Panc1 (cell line): ENCODE measurements around the gene GOLGB1. TPM values are rescaled to one million over a fixed set of nuclear protein-coding genes. Genes with fewer than 3 reads are reported as not detected.

ENCODE experiments used
- ATAC-seq: fragments of 200-7000 bp; cut with Tn5 transposase; 2 replicates; pipeline ENCODE4 v1.9.1; 2020; ENCODE audit warnings: mild to moderate bottlenecking, moderate library complexity
- BruUV-seq: library from RNA; stranded (reverse); fragments of 400-500 nt; replicated peaks from 2 replicates; lab custom pipeline; 2021; lab: Mats Ljungman, UMichigan
- CTCF ChIA-PET: fragments of 300-600 bp; sonication (Branson Sonifier 250); formaldehyde crosslinking; loops from one replicate; lab custom pipeline; 2022; ENCODE audit warnings: antibody characterized with exemption; lab: Charles Lee
- POLR2A ChIA-PET: fragments of 300-600 bp; sonication (Branson Sonifier 250); formaldehyde crosslinking; loops from one replicate; lab custom pipeline; 2022; ENCODE audit warnings: antibody characterized with exemption; lab: Charles Lee
- DNase-seq: peaks from one replicate; pipeline ENCODE4 v3.0.0-alpha.2; 2010; ENCODE audit warnings: low read depth, low spot score
- H3K27ac ChIP-seq: 2 replicates; pipeline ENCODE4 v1.5.1; 2011; ENCODE audit warnings: mild to moderate bottlenecking, low read length, inconsistent platforms
- H3K27me3 ChIP-seq: fragments of 200-500 bp; sonication (Bioruptor generic); 2 replicates; pipeline ENCODE4 v1.6.0; 2014; ENCODE audit warnings: low read length, inconsistent platforms; ENCODE audit not compliant: control insufficient read depth, insufficient read depth
- H3K36me3 ChIP-seq: fragments of 200-500 bp; sonication (Bioruptor generic); 2 replicates; pipeline ENCODE4 v1.5.1; 2014; ENCODE audit warnings: inconsistent platforms, mild to moderate bottlenecking, low read length, moderate library complexity; ENCODE audit not compliant: control insufficient read depth, insufficient read depth
- H3K4me1 ChIP-seq: 2 replicates; pipeline ENCODE4 v1.5.1; 2011; ENCODE audit warnings: inconsistent platforms, mild to moderate bottlenecking, low read length, moderate library complexity; ENCODE audit not compliant: control insufficient read depth, insufficient read depth
- H3K4me3 ChIP-seq, 2 experiments: 2 replicates each; pipeline ENCODE4 v1.5.1; 2011 to 2012; ENCODE audit warnings: low read depth in 2 of 2, low read length in 2 of 2, mild to moderate bottlenecking in 2 of 2, inconsistent platforms in 1 of 2, moderate library complexity in 1 of 2
- H3K9me3 ChIP-seq: fragments of 200-500 bp; sonication (Bioruptor generic); 2 replicates; pipeline ENCODE4 v1.5.1; 2014; ENCODE audit warnings: low read depth, mild to moderate bottlenecking, inconsistent platforms, low read length, moderate library complexity; ENCODE audit not compliant: control insufficient read depth, insufficient read depth
- POLR2AphosphoS5 ChIP-seq: IDR thresholded peaks from 2 replicates; pipeline ENCODE4 v1.6.1; 2012; ENCODE audit warnings: mild to moderate bottlenecking, low read depth, low read length, moderate library complexity
- SIN3A ChIP-seq: IDR thresholded peaks from 2 replicates; pipeline ENCODE4 v1.6.1; 2012; ENCODE audit warnings: low read depth, mild to moderate bottlenecking, low read length, moderate library complexity, borderline replicate concordance; ENCODE audit not compliant: insufficient read depth
- TCF7L2 ChIP-seq: IDR thresholded peaks from 2 replicates; pipeline ENCODE4 v1.6.1; 2011; ENCODE audit warnings: mild to moderate bottlenecking, low read depth, low read length, inconsistent platforms
- in situ Hi-C: cut with HindIII; loops from 2 replicates; pipeline ENCODE4 v1.10.0; 2016; ENCODE audit warnings: low sequenced_read_pairs, low pct_unique_long_range_greater_than_20kb
- intact Hi-C: fragments of 100-400 bp; cut with micrococcal nuclease; formaldehyde crosslinking; loops from one replicate; pipeline ENCODE4 v1.10.0; 2022; ENCODE audit not compliant: unreplicated experiment
- total RNA-seq: library from RNA; stranded (reverse); gene quantifications from one replicate; pipeline ENCODE4 v1.2.1, GENCODE V29; 2021; ENCODE audit not compliant: unreplicated experiment
- TF ChIP-seq, protein P1 (sequence below), 2 experiments: IDR thresholded peaks; 2 replicates each; pipeline ENCODE4 v1.6.1; 2011 to 2012; ENCODE audit warnings: low read depth in 2 of 2, control low read depth in 1 of 2, low read length in 1 of 2, mild to moderate bottlenecking in 1 of 2, moderate library complexity in 1 of 2; ENCODE audit not compliant: insufficient read depth in 1 of 2
- TF ChIP-seq, protein P2 (sequence below): fragments of 450-650 bp; IDR thresholded peaks from 2 replicates; pipeline ENCODE4 v1.5.1; 2017; ENCODE audit warnings: mild to moderate bottlenecking

The GOLGB1 gene
- total RNA-seq, 1 experiment from 2014 or later, result 49.7 TPM

DNA sequence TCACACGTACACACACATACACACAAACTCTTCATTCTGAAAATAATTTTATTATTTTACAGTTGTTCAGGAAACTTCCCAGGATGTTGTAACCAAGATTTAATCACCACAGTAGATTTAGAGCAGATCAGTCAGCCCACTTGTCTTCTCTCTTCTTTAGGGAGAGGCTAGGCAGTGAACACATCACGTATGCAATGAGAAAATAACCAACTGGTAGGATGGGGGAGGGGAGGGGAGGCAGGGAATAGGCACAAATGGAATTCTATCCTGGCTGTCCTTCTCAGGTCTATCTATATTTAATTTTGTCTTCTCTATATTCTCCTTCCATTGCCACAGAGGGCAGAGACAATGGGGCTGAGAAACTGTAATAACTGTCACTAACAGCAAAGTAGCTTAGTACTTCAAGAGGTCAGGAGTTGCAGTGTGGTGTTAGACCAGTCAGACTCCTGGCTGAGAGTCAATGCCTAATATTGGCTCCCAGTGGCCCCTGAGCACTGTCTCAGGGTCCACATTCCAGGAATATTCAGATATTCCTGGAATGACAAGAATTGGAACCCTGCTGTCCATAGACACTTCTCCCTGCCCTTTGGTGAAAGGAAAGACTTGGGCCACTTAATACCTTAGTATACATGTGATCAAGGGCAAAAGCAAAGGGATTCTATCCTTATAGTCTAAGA is 86.2 kb downstream of the GOLGB1 start:
- intact Hi-C loops (no loop called here), in situ Hi-C loops (no loop called here)
- ChIA-PET CTCF (no interaction called here), POLR2A (interaction anchor here (0.6 kb wide), 1 partner anchor 81 kb away, joined by 6 read pairs; no protein-coding TSS in a partner anchor)
- BruUV-seq, result no TSS peak
- no peaks in the 10 kb centered on the region for H3K4me1 ChIP-seq
- no peaks in the 10 kb centered on the region for H3K27me3 ChIP-seq
- peaks cover 15% of the 10 kb centered on the region; the same call in 1 of the 2 replicates for H3K36me3 ChIP-seq
- TF ChIP-seq, protein P1, sequence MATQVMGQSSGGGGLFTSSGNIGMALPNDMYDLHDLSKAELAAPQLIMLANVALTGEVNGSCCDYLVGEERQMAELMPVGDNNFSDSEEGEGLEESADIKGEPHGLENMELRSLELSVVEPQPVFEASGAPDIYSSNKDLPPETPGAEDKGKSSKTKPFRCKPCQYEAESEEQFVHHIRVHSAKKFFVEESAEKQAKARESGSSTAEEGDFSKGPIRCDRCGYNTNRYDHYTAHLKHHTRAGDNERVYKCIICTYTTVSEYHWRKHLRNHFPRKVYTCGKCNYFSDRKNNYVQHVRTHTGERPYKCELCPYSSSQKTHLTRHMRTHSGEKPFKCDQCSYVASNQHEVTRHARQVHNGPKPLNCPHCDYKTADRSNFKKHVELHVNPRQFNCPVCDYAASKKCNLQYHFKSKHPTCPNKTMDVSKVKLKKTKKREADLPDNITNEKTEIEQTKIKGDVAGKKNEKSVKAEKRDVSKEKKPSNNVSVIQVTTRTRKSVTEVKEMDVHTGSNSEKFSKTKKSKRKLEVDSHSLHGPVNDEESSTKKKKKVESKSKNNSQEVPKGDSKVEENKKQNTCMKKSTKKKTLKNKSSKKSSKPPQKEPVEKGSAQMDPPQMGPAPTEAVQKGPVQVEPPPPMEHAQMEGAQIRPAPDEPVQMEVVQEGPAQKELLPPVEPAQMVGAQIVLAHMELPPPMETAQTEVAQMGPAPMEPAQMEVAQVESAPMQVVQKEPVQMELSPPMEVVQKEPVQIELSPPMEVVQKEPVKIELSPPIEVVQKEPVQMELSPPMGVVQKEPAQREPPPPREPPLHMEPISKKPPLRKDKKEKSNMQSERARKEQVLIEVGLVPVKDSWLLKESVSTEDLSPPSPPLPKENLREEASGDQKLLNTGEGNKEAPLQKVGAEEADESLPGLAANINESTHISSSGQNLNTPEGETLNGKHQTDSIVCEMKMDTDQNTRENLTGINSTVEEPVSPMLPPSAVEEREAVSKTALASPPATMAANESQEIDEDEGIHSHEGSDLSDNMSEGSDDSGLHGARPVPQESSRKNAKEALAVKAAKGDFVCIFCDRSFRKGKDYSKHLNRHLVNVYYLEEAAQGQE (IDR thresholded peaks at IDR 0.05; ENCODE audit: insufficient read depth in 1 of 2, low read depth in 2 of 2, low read length in 1 of 2), result no peak
- TF ChIP-seq POLR2AphosphoS5 (no peak), SIN3A (no peak), TCF7L2 (no peak)
- TF ChIP-seq, protein P2, sequence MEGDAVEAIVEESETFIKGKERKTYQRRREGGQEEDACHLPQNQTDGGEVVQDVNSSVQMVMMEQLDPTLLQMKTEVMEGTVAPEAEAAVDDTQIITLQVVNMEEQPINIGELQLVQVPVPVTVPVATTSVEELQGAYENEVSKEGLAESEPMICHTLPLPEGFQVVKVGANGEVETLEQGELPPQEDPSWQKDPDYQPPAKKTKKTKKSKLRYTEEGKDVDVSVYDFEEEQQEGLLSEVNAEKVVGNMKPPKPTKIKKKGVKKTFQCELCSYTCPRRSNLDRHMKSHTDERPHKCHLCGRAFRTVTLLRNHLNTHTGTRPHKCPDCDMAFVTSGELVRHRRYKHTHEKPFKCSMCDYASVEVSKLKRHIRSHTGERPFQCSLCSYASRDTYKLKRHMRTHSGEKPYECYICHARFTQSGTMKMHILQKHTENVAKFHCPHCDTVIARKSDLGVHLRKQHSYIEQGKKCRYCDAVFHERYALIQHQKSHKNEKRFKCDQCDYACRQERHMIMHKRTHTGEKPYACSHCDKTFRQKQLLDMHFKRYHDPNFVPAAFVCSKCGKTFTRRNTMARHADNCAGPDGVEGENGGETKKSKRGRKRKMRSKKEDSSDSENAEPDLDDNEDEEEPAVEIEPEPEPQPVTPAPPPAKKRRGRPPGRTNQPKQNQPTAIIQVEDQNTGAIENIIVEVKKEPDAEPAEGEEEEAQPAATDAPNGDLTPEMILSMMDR, result no peak
- ATAC-seq (no peak), DNase-seq (no peak)
- no peak overlapping the region for H3K27ac ChIP-seq
- H3K4me3 ChIP-seq, result no peak overlapping the region
- H3K9me3 ChIP-seq, result no peaks in the 10 kb centered on the region

DNA sequence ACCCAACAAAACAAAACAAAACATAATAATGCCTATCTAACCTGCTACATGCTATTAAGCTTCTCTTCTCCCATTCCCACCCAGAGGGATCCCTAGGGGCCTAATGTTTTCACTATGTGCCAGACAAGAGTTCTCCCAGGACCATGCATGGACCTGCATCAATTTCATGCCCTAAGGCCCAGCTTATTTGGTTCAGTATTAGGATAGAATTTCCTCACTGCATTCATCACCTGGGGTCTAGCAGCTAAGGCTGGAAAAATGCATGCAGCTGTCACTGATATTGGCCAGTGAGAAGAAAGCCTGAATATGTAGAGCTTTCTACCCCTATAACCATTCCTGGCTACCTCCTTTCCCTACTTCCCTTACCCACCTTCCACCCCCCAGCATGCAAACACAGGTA is 86.8 kb downstream of the GOLGB1 start:
- TF ChIP-seq, protein P2, result no peak
- TF ChIP-seq POLR2AphosphoS5 (no peak), SIN3A (no peak), TCF7L2 (no peak)
- TF ChIP-seq, protein P1 (IDR thresholded peaks at IDR 0.05; ENCODE audit: insufficient read depth in 1 of 2, low read depth in 2 of 2, low read length in 1 of 2), result no peak
- ATAC-seq (no peak), DNase-seq (no peak)
- no peak overlapping the region for H3K4me3 ChIP-seq
- H3K4me1 ChIP-seq, result no peaks in the 10 kb centered on the region
- H3K27ac ChIP-seq, result no peak overlapping the region
- H3K27me3 ChIP-seq, result no peaks in the 10 kb centered on the region
- ChIA-PET POLR2A (no interaction called here), CTCF (no interaction called here)
- in situ Hi-C loops (no loop called here), intact Hi-C loops (no loop called here)
- BruUV-seq, result no TSS peak
- H3K36me3 ChIP-seq, result peaks cover 11% of the 10 kb centered on the region; the same call in 1 of the 2 replicates
- no peaks in the 10 kb centered on the region for H3K9me3 ChIP-seq
